Measurements from ENCODE around the gene LLGL1.
"Not testable (repeated sequence)": the region's sequence is repeated elsewhere in the genome, so short reads cannot be mapped to it uniquely, and the experiment has no call there.

Gene LLGL1

GRCh38 chr17:18194804-18195203, 30.6 kb upstream of the LLGL1 start:
- DNase-seq = no peak

- DNase-seq = no peak
Measured at GRCh38 chr17:18195246-18195645, 30.2 kb upstream of the LLGL1 start.

GRCh38 chr17:18197535-18198194, 27.8 kb upstream of the LLGL1 start:
- no peak for DNase-seq

GRCh38 chr17:18198530-18198929, 26.9 kb upstream of the LLGL1 start:
- DNase-seq = no peak

- no peak for DNase-seq
Measured at GRCh38 chr17:18201108-18201507, 24.3 kb upstream of the LLGL1 start.

GRCh38 chr17:18203308-18203707, 22.1 kb upstream of the LLGL1 start:
- no peak for DNase-seq

- no peak for DNase-seq
Measured at GRCh38 chr17:18205861-18206260, 19.6 kb upstream of the LLGL1 start.

- no peak for DNase-seq
Measured at GRCh38 chr17:18206962-18207361, 18.5 kb upstream of the LLGL1 start.

GRCh38 chr17:18208092-18208491, 17.3 kb upstream of the LLGL1 start:
- no peak for DNase-seq

- no peak for DNase-seq
Measured at GRCh38 chr17:18213666-18214270, 11.7 kb upstream of the LLGL1 start.

- not testable (repeated sequence) for DNase-seq
Measured at GRCh38 chr17:18216906-18217305, 8.5 kb upstream of the LLGL1 start.

GRCh38 chr17:18217412-18218015, 7.9 kb upstream of the LLGL1 start:
- DNase-seq = peak; percentile 79 to 83

- no peak for DNase-seq
Measured at GRCh38 chr17:18218756-18219415, 6.5 kb upstream of the LLGL1 start.

GRCh38 chr17:18224053-18224386, 1.4 kb upstream of the LLGL1 start:
- DNase-seq = no peak

GRCh38 chr17:18224387-18225120, 881 bp upstream of the LLGL1 start:
- DNase-seq = no peak

- no peak for DNase-seq
Measured at GRCh38 chr17:18225642-18226283, 328 bp downstream of the LLGL1 start.

GRCh38 chr17:18226284-18226945, 980 bp downstream of the LLGL1 start:
- DNase-seq = peak in 1 of 2 donors; percentile 14

- DNase-seq = no peak
Measured at GRCh38 chr17:18227635-18228034, 2.2 kb downstream of the LLGL1 start.

- no peak for DNase-seq
Measured at GRCh38 chr17:18228176-18228682, 2.8 kb downstream of the LLGL1 start.

- DNase-seq = no peak
Measured at GRCh38 chr17:18229254-18229653, 3.8 kb downstream of the LLGL1 start.

- DNase-seq = no peak
Measured at GRCh38 chr17:18229771-18230170, 4.3 kb downstream of the LLGL1 start.

Measured in stimulated activated CD4-positive, alpha-beta T cell treated with anti-CD3 and anti-CD28 coated beads, Interleukin-2, amount 100 ng/mL, for 24 hours (primary cell).